Endometrium (tissue), 2 donors: ENCODE data around the gene KRTAP20-2.

ENCODE experiments used
- FAIRE-seq: peaks from 2 replicates; lab custom pipeline; 2012; peaks lifted over from hg19 to GRCh38; lab: Jason Lieb, UNC
- donor health status: control.
- donor health status: control.

KRTAP20-2 gene

DNA sequence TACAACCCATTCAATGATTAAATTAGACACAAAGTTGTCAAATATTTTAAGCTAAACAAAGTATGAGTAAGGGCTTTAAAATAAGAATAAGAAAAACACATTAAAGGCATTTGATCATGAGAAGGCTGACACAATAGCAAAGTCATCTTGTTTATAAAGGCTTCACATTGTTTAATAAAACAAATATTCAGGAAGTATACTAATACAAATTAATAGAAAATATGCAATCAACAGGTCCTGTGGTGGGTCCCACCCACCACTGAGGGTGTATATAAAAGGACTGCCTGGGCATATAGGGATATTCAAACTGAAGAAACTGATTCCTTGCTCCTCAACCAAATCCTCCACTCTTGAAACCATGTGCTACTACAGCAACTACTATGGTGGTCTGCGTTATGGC, at the start of gene KRTAP20-2:
KRTAP20-2 (plus strand) TSS at position 301 of the 400 bp plus-strand sequence; CDS start at position 359, 58 bp downstream.
- FAIRE-seq: no peak

DNA sequence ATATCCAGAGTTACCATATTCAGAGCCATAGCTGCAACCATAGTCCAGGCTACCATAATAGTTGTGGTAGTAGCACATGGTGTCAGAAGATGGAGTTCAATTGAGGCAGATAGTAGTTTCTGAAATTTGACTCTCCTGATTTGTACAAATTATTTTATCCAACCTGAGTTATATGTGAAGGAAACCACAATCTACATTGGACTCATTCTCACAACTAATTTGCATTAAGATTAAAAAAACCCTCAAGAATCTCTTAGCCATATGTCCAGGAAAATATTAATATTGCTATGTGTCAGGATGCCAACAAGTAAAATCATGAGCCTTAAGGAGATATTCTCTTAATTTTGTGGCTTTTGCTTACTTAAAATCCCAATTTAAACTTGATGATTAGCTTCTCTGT, 44.7 kb upstream of the KRTAP20-2 start, which contains the start of gene KRTAP22-2:
KRTAP22-2 (minus strand) TSS at position 101 of the 400 bp plus-strand sequence.
- FAIRE-seq: no peak

DNA sequence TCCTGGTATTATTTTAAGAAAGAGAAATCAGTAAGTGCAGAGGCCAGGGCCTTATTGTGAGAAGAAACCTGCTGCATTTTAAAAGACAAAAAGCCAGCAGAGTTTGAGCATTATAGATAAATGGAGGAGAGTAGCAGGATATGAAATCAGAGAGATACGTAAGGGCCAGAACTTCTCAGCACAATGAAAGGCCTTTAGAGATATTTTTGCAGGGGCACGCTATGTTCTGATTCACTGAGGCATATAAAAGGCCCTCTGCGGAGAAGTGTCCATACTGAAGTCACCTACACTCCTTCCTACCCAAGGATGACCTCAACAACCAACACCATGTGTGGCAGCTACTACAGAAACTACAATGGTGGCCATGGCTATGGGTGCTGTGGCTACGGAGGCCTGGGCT, 42.9 kb upstream of the KRTAP20-2 start, which contains the start of gene KRTAP6-3:
KRTAP6-3 (plus strand) TSS at position 301 of the 400 bp plus-strand sequence; CDS start at position 307, 6 bp downstream.
- FAIRE-seq: no peak

DNA sequence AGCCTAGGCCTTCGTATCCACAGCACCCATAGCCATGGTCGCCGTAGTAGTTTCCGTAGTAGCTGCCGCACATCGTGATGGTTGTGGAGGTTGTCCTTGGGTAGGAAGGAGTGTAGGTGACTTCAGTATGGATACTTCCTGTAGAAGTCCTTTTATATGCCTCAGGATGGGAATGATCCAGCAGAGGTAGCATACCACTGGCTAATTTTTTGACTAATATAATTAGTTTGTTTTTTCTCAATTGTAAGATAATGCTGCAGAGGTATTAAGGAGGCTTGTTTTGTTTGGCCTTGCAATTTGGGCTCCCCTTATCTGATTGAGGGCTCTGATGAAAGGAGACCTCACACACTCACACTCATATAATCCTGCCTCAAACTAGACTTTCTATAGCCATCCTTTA, 36.2 kb upstream of the KRTAP20-2 start, which contains the start of gene KRTAP6-2:
KRTAP6-2 (minus strand) TSS at position 101 of the 400 bp plus-strand sequence; CDS start at position 73, 28 bp downstream.
- FAIRE-seq: no peak

DNA sequence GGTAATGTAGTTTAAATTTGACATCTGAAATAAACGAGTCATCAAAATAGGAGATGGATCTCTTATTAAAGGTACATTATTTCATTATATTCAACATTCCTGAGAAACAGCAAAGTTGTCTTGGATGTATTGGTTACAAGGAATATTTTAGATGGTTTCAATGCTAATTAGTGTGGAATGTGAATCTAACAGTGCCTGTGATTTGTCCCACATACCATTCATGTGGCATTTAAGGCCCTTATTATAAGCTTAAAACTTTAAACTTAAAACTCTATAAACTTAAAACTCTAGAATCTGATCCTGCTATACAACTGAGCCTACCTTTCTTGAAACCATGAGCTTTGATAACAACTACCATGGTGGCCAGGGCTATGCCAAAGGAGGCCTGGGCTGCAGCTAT, 34.2 kb upstream of the KRTAP20-2 start, which contains the start of gene KRTAP22-1:
KRTAP22-1 (plus strand) TSS at position 301 of the 400 bp plus-strand sequence.
- no peak for FAIRE-seq

DNA sequence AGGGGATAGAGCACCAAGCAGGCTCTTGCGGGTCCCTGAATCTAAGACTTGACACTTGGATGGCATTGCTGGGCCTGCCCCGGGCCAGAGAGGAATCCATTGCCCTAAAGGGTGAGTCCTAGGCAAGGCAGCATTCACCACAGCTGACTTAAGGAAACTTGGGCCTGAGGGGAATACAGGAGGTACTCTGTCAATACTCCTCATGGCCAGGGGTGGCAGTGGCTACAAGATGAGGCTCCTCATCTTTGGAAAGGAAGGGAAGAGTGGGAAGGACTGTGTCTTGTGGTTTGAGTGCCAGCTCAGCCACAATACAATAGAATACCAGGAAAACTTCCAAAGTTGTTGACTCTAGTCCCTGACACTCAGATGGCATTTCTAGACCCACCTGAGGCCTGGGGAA, 29.0 kb upstream of the KRTAP20-2 start:
- FAIRE-seq: no peak

DNA sequence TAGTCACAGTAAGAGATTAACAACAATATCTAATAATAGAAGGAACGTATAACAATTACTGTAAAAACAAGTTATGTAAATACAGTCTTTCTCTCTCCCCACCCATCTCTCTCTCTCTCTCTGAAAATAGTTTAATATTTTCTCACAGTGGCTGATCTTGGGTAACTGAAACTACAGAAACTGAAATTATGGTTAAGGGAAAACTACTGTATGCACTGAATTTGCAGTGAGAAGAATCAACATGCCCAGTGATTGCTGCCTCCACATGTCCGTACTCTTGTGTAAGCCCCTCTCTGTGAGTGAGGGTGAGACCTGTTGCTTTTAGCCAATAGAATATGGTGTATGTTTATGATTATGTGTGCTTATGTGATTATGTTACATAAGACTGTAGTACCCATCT, 22.9 kb upstream of the KRTAP20-2 start:
- FAIRE-seq: no peak

DNA sequence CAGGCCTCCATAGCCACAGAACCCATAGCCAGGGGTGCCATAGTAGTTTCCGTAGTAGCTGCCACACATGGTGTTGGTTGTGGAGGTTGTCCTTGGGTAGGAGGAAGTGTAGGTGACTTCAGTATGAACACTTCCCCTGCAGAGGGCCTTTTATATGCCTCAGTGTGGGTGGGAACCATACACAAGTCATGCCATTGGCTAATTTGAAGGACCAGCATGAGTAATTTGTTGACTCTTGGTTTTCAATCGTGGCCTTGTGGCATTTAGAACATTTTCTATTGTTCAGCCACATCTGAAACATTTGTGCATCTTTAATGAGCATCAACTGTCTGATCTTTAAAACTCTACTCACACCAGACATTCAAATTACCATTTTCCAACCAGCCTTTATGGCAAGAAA, 21.2 kb upstream of the KRTAP20-2 start, which contains the start of gene KRTAP6-1:
KRTAP6-1 (minus strand) TSS at position 95 of the 400 bp plus-strand sequence; CDS start at position 69, 26 bp downstream.
- FAIRE-seq: no peak

DNA sequence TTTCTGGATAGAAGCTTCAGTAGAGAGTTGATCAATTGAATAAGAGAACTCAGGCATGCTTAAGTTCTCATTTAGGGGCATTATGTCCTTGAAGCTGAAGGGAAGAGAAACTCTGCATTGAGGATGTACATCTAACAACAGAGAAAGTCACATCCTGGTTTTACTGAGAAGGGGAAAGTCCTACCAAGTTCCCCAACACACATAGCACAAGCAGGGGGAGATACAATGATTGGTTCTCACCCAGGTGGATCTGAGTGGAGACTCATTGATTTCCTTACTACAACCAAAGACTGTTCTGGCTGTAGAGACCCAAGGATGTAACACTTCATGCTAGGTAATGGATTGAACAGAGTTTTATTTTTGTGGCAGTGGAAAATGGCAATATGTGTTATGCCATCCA, 19.8 kb upstream of the KRTAP20-2 start:
- FAIRE-seq: no peak

DNA sequence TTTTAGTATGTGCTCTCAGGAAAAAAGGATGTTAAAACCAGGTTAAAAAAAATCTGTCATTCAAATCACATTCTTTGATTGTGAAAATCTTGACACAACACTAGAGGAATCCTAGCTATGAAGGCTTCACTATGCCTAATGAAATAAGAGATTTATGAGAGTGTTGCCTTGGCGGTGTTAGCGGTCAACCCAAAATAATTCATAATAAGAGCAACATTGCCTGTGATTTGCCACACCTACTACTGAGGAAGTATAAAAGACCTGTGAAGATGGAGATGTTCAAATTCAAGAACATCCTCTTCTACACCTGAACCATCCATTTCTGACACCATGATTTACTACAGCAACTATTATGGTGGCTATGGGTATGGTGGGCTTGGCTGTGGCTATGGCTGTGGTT, 18.9 kb upstream of the KRTAP20-2 start, which contains the start of gene KRTAP20-1:
KRTAP20-1 (plus strand) TSS at position 301 of the 400 bp plus-strand sequence; CDS start at position 331, 30 bp downstream.
- FAIRE-seq: no peak

DNA sequence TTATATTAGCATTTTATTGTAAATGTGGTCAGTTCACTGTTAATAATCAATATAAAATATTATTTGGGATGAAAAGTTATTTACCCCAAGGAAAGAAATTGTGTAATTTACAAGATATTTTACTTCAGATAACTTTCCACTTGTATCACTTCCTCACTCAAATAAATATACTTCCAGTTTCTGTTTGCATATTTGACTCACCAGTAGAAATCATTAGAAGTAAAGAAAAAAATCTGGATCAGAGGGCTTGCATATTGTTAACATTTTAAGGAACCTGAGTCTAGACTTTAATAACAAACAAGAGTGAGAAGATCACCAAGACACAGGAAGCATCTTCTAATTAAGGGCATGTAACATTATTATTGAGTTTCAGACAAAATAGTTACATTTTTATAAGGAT, 14.9 kb upstream of the KRTAP20-2 start:
- no peak for FAIRE-seq

DNA sequence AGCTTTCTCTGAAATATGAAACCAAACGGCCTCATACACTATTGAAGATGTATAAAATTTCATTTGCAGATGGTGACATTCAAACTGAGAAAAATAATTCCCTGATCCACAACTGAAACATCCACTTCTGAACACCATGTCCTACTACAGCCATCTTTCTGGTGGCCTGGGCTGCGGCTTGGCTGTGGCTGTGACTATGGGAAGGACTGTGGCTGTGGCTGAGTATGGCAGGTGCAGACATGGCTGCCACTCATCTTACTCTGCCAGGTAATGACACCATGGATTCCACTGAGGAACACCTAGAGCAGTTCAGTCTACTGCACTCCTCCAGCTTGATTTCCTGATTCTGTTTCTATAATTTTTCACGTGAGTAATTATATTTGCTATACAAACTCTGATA, 14.5 kb upstream of the KRTAP20-2 start, which contains the start of gene KRTAP20-4:
KRTAP20-4 (plus strand) TSS at position 106 of the 400 bp plus-strand sequence.
- FAIRE-seq: no peak

DNA sequence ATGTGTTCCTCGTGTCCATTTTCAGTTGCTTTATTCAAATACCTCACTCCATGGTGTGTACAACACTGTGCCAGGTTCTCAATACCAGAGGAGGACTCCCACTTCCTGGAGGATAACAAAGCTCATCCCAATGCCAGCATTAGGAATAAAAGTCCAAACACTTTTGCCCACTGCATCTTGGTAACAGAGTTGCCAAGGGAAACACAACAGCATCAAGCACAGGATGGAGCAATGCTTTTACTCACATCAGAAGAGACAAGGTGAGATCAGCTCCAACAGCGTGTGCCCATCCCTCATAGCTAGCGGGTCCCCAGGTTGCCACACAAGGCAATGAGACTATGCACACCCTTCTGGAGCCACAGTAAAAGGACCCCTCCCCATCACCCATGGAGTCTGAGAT, 11.6 kb upstream of the KRTAP20-2 start:
- no peak for FAIRE-seq

DNA sequence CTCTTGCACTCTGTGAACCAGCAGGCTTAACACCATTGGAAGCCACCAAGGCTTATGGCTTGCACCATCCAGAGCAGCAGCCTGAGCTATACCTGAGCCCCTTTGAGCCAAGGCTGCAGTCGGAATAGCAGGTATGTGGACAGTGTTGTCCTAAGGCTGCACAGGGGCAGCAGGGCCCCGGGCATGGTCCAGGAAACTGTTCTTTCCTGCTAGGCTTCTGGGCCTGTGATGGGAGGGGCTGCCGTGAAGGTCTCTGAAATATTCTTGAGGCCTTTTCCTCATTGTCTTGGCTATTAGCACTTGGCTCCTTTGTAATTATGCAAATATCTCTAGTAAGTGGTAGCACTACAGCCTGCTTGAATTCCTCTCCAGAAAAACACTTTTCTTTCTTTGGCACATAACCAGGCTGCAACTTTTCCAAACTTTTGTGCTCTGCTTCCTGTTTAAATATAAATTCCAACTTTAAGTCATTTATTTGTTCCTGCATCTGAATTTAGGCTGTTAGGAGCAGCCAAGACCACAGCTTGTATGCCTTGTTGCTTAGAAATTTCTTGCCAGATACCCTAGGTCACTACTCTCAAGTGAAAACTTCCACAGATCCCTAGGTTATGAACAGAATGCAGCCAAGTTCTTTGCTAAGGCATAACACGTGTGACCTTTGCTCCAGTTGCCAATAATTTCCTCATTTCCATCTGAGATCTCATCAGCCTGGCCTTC, 9.4 kb upstream of the KRTAP20-2 start:
- FAIRE-seq: no peak

DNA sequence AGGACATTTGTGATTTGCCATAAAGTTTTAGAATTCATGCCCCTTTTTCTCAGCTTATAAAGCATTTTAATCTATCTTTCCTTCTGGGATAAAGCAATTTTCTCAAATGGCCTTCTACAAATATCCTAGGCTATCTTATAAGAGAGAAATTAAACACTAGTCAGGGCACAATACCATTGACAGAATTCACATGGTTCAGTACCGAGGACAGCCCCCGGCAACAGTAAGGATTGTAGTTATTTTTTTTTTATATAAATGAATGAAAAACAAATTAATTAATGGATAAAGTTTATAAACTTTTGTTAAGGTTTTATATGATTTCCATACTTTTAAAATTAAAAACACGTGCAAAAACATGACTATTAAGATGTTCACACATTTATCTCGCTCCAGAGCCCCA, 6.9 kb upstream of the KRTAP20-2 start:
- FAIRE-seq: no peak

DNA sequence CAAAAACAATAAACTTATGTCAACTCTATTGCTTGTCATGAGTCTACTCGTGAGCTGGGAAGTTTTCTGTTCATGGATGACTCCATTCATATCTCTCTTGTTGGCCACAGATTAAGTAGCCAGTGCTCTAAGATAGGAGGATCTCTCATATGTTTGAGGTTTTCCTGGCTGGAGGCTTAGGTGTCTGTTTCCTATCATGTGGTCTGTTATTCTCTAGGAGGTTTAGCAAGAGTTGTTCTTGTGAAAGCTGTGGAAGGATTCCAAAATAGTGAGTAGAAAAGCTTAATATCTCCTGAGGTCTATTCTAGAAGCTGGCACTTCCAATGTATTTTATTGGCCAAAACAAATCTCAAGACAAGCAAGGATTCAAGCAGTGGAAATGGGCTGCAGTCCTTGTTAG, 5.8 kb upstream of the KRTAP20-2 start:
- FAIRE-seq: no peak

DNA sequence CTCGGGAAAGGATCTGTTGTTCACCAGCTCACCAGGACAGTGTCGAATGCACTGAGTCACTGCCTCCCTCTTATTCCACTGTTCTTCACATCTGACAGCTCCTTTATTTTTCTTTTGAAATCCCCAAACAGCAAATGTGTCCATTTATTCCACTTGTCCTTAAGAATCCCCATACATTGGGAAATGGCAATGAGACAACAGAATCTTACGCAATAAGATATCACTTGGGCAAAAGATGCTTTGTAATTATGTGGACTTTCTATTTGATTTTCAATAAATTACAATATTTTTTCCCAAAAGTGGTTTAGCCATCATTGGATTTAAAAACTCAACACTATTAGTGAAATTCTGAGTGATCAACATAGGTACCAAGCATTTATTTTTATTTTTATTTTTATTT, 3.7 kb downstream of the KRTAP20-2 start:
- no peak for FAIRE-seq

DNA sequence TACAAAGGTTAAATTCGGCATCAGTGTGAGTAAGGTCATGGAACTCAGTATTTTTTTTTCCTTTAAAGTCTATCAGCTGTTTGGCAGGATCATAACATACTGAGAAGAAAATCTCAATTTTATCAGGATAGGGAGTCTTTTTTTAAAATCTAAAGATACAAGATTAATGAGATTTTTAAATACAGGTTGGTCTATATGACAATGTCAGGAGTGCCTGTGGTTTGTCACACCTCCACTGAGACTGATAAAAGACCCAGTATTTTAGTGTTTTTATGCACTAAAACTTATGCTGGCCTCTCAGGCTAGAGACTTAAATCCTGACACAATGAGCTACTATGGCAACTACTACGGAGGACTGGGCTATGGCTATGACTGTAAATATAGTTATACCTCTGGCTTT, 7.6 kb downstream of the KRTAP20-2 start, which contains the start of gene KRTAP20-3:
KRTAP20-3 (plus strand) TSS at position 301 of the 400 bp plus-strand sequence.
- FAIRE-seq: no peak

DNA sequence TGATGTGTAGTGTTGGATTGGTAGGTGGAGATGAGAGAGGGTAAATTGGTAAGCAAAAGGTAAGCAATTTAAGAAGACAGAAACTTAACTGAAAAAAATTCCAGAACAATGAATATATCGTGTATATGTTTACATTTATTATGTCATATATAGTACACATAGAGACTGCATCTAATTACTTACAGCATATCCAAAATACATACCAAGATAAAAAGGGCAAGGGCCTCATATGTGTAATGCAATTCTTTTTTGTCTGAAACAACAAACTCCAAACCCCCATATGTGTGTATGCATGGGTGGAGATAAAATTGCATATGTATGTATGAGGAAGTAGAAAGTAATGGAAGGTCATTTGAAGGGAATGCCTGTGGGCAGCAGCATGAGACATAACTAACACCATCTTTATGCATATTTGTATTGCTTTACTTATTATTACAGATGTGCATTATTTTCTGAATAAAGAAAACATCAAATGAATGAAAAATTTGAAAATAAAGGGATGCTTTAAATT, 12.0 kb downstream of the KRTAP20-2 start:
- FAIRE-seq: no peak

DNA sequence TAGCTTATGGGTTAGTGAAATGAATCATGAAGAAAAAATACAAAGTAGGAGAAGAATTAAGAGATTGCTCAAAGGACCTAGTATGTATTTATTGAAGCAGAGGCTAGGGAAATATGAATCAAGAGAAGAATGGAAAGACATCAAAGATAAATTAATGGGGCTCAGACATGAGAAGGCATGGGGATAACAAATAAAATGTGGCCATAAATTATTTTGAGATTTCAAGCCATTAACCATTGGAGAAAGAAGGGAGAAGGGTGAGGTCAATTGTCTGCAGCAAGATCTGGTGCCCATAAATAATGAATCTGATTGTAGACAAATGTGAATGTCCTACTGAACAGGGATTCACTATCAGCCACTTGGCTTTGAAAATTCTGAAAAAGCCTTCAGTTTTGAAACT, 17.9 kb downstream of the KRTAP20-2 start:
- FAIRE-seq: no peak

DNA sequence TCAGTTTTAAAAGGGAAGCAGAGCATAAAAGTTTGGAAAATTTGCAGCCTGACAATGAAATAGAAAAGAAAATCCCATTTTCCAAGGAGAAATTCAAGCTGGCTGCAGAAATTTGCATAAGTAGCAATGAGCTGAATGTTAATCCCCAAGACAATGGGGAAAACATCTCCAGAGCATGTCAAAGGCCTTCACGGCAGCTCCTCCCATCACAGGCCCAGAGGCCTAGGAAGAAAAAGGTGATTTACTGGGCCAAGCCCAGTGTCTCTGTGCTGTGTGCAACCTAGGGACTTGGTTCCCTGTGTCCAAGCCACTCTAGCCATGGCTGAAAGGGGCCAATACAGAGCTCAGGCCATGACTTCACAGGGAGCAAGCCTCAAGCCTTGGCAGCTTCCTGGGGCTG, 33.8 kb downstream of the KRTAP20-2 start:
- FAIRE-seq: no peak

DNA sequence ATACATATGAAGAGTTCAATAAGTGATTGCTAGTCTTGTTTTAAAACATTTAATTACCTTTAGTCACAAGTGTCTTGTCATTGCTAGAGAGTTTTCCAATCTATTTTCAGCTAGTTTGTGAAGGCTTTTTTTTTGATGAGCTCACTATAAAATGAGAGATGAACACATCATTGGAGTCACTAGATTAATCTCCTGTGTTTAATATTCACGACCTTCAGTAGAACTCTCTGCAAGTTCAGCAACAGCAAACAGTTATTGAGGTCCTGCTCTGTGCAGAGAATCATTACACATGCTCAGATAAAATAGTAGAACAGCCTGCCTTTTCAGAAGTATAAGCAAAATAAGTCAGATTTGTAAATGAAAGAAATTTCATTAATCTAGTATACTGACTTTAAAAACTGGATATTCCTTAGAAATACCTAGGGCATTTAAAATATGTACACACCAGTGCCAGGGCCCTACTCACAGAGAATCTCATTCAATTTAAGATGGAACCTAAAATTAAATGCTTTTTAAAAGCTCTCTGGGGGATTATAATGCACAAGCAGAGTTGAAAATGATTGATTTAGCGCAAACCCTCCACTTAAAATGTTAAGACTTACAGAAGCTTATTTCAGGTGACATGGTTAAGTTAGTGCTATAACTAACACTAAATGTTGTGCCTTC, 38.1 kb downstream of the KRTAP20-2 start:
- FAIRE-seq: no peak

DNA sequence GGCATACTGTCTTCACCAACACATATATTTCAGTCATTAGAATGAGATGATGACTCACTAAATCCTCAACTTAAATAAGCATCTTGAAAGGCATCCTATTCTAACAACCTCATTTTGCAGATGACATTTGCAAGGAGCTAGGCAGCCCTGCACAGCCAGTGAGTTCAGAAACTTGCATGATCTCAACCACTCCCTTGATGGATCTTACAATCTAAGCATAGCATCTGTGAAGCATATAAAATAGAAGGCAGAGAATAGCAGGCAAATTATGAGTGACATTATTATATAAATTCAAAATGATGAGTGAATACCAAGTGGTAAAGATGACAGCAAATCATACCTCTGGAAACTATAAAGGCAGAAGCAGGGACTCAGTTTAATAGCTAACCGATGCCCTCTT, 39.3 kb downstream of the KRTAP20-2 start:
- FAIRE-seq: no peak
